GM12878 (cell line): ENCODE results near the gene ID3. TPM values are rescaled to one million over a fixed set of nuclear protein-coding genes. Genes with fewer than 3 reads are reported as not detected.

Experiments
- ATAC-seq: fragments of 200-7000 bp; cut with Tn5 transposase; 3 replicates; pipeline ENCODE4 v1.9.1; 2020; ENCODE audit warnings: mild to moderate bottlenecking, moderate library complexity
- BruUV-seq: library from RNA; stranded (reverse); fragments of 400-500 nt; replicated peaks from 2 replicates; lab custom pipeline; 2021; lab: Mats Ljungman, UMichigan
- CTCF ChIA-PET: fragments of 300-600 bp; sonication (Branson Sonifier 250); formaldehyde crosslinking; extraction: SDS; loops from one replicate; lab custom pipeline; 2021; ENCODE audit warnings: inconsistent platforms; lab: Yijun Ruan, JAX
- POLR2A ChIA-PET: fragments of 350-600 bp; formaldehyde crosslinking; extraction: SDS; loops from one replicate; lab custom pipeline; 2021; ENCODE audit warnings: inconsistent platforms; lab: Charles Lee
- RAD21 ChIA-PET: fragments of 300-600 bp; sonication (Branson Sonifier 250); formaldehyde crosslinking; loops from one replicate; lab custom pipeline; 2023; ENCODE audit warnings: antibody characterized with exemption; ENCODE audit not compliant: unreplicated experiment; lab: Charles Lee
- SMC1A ChIA-PET: fragments of 300-600 bp; sonication (Branson Sonifier 250); formaldehyde crosslinking; loops from one replicate; lab custom pipeline; 2023; ENCODE audit not compliant: unreplicated experiment, uncharacterized antibody; lab: Charles Lee
- DNase-seq: peaks from one replicate; pipeline ENCODE4 v3.0.0-alpha.2; 2011; ENCODE audit warnings: low read depth, low spot score
- FAIRE-seq: peaks from 3 replicates; lab custom pipeline; 2011; peaks lifted over from hg19 to GRCh38; lab: Jason Lieb, UNC
- H2AFZ ChIP-seq: 2 replicates; pipeline ENCODE4 v1.6.0; 2011; ENCODE audit warnings: low read depth, low read length, control low read depth; ENCODE audit not compliant: control insufficient read depth
- H3K27ac ChIP-seq: 2 replicates; pipeline ENCODE4 v1.5.1; 2011; ENCODE audit warnings: control low read depth; ENCODE audit not compliant: control insufficient read depth, insufficient read depth
- H3K27me3 ChIP-seq, 2 experiments: replicated peaks in 1 of 2; 2 replicates each; pipeline versions ENCODE4 v1.6.0 to v1.6.1; 2011; ENCODE audit warnings: low read length in 1 of 2; ENCODE audit not compliant: control insufficient read depth in 2 of 2, insufficient read depth in 2 of 2
- H3K36me3 ChIP-seq, 2 experiments: 2 replicates each; pipeline ENCODE4 v1.5.1; 2011; ENCODE audit warnings: low read length in 1 of 2; ENCODE audit not compliant: control insufficient read depth in 2 of 2, insufficient read depth in 2 of 2
- H3K4me1 ChIP-seq: 2 replicates; pipeline ENCODE4 v1.6.1; 2011; ENCODE audit warnings: mild to moderate bottlenecking, low read length, moderate library complexity, mixed read lengths; ENCODE audit not compliant: control insufficient read depth, insufficient read depth
- H3K4me2 ChIP-seq: 2 replicates; pipeline ENCODE4 v1.6.0; 2011; ENCODE audit warnings: control low read depth; ENCODE audit not compliant: control insufficient read depth, insufficient read depth
- H3K4me3 ChIP-seq: fragments of 200-600 bp; sonication (generic); 2 replicates; pipeline ENCODE4 v1.5.1; 2016
- H3K79me2 ChIP-seq: 2 replicates; pipeline ENCODE4 v1.6.0; 2011; ENCODE audit warnings: low read length; ENCODE audit not compliant: control insufficient read depth, insufficient read depth
- H3K9ac ChIP-seq: 2 replicates; pipeline ENCODE4 v1.8.0; 2011; ENCODE audit warnings: low read length, control low read depth, mixed read lengths; ENCODE audit not compliant: control insufficient read depth, insufficient read depth
- H3K9me3 ChIP-seq: replicated peaks from 3 replicates; pipeline ENCODE4 v1.5.1; 2011; ENCODE audit warnings: mild to moderate bottlenecking, low read length; ENCODE audit not compliant: control insufficient read depth, insufficient read depth
- H4K20me1 ChIP-seq: 2 replicates; pipeline ENCODE4 v1.6.0; 2011; ENCODE audit not compliant: control insufficient read depth, insufficient read depth
- BHLHE40 ChIP-seq, 2 experiments: fragments of 450-650 bp in 1 of 2; IDR thresholded peaks; 2 replicates each; pipeline ENCODE4 v1.6.1; 2011 to 2017; ENCODE audit warnings: low read depth in 2 of 2, borderline replicate concordance in 1 of 2, improper control_type of control experiment in 1 of 2, low read length in 1 of 2, mild to moderate bottlenecking in 1 of 2
- MTA2 ChIP-seq: fragments of 450-650 bp; IDR thresholded peaks from 2 replicates; pipeline ENCODE4 v1.6.1; 2016; ENCODE audit warnings: low read depth, mild to moderate bottlenecking, moderate library complexity
- SREBF1 ChIP-seq: IDR thresholded peaks from 2 replicates; pipeline ENCODE4 v1.6.1; 2012; ENCODE audit warnings: mild to moderate bottlenecking, low read length
- WRNIP1 ChIP-seq: IDR thresholded peaks from 2 replicates; pipeline ENCODE4 v1.6.1; 2011; ENCODE audit warnings: low read depth, low read length, improper control_type of control experiment, borderline replicate concordance
- ZNF217 ChIP-seq: fragments of 450-650 bp; IDR thresholded peaks from 2 replicates; pipeline ENCODE4 v1.6.1; 2017; ENCODE audit warnings: antibody characterized with exemption, mild to moderate bottlenecking
- WGBS: methylation state at CpG from one replicate; pipeline ENCODE4 v1.1.6; 2016; ENCODE audit warnings: low lambda C conversion rate; ENCODE audit not compliant: insufficient replicate concordance, insufficient coverage; ENCODE audit errors: missing lambda C conversion rate; 5-methylcytosine and 5-hydroxymethylcytosine counted together
- in situ Hi-C: fragments of 300-500 bp; cut with MboI; formaldehyde crosslinking; loops from 9 replicates; pipeline ENCODE4 v1.14.3; 2018; ENCODE audit warnings: mixed read lengths
- intact Hi-C: fragments of 100-400 bp; cut with micrococcal nuclease; formaldehyde crosslinking; loops from one replicate; pipeline ENCODE4 v1.14.2; 2022; ENCODE audit not compliant: unreplicated experiment
- polyA plus RNA-seq, 11 experiments: library from polyadenylated mRNA; depleted of rRNA in 4 of 11; unstranded in 6 of 11; stranded (reverse) in 5 of 11; fragments of >200 nt; fragmentation: Nextera tagmentation in 4 of 11; fragmentation: Illumina TruSeq in 1 of 11; extraction: Ambion mirVana in 4 of 11; extraction: Trizol in 1 of 11; gene quantifications; 1 replicate in 1 of 11; 2 replicates in 10 of 11; pipeline versions ENCODE4 v1.2.1 to v1.2.3, GENCODE V29; 2011 to 2016; ENCODE audit warnings: inconsistent platforms in 2 of 11, missing spikeins in 2 of 11, low read depth in 1 of 11
- total RNA-seq, 4 experiments: library from RNA; depleted of rRNA in 3 of 4; stranded (reverse); fragments of >200 nt in 3 of 4; fragmentation: Illumina TruSeq in 1 of 4; extraction: Trizol in 1 of 4; gene quantifications; 2 replicates each; pipeline versions ENCODE4 v1.2.1 to v1.2.3, GENCODE V29; 2013 to 2021

Gene ID3
- total and polyA plus RNA-seq, 10 of the 15 experiments (the other 5 are each of a cell fraction or from before 2014, with no cell fraction given) = 42.7 to 475 (median 207) TPM

DNA sequence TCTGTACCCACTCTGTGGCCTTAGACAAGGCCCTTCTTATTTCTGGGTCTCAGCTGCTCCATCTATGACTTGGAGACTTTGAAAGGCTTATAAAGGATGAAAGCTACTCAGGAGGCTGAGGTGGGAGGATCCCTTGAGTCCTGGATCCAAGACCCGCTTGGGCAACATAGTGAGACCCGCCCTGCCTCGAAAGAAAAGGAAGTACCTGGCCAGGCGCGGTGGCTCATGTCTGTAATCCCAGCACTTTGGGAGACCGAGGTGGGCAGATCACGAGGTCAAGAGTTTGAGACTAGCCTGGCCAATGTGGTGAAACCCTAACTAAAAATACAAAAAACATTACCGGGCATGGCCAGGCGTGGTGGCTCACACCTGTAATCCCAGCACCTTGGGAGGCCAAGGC lies 13.4 kb downstream of the ID3 start:
- Histone ChIP-seq H3K9ac (no peak overlapping the region), H2AFZ (no peak overlapping the region), H3K9me3 (no peaks in the 10 kb centered on the region), H4K20me1 (no peaks in the 10 kb centered on the region), H3K4me2 (no peak overlapping the region), H3K4me3 (no peak overlapping the region), H3K4me1 (peaks cover 14% of the 10 kb centered on the region), H3K79me2 (no peaks in the 10 kb centered on the region), H3K27me3 (no peaks in the 10 kb centered on the region), H3K36me3 (no peaks in the 10 kb centered on the region), H3K27ac (no peak overlapping the region)
- ChIA-PET POLR2A (interaction anchor here (0.5 to 2.7 kb wide), 7 partner anchors 11 to 147 kb away, joined by 3 to 10 read pairs (median 4); no protein-coding TSS in a partner anchor), SMC1A (interaction anchor here (0.7 to 17.8 kb wide), 21 partner anchors 9 to 201 kb away, joined by 3 to 584 read pairs (median 7); partner anchors contain the start of genes E2F2 and ID3), CTCF (interaction anchor here (0.6 to 28.3 kb wide), 24 partner anchors 9 to 371 kb away, joined by 3 to 959 read pairs (median 6); partner anchors contain the start of genes E2F2, ID3 and RPL11), RAD21 (interaction anchor here (1.3 to 21.6 kb wide), 10 partner anchors 9 to 206 kb away, joined by 3 to 561 read pairs (median 6); no protein-coding TSS in a partner anchor)
- ATAC-seq = no peak
- FAIRE-seq = no peak
- TF ChIP-seq SREBF1 (no peak), MTA2 (no peak), ZNF217 (no peak), WRNIP1 (no peak), BHLHE40 (IDR thresholded peaks at IDR 0.05; ENCODE audit: borderline replicate concordance in 1 of 2, low read depth in 2 of 2, low read length in 1 of 2) (no peak)
- no peak for DNase-seq
- intact Hi-C loops = loop anchor here (2.0 kb wide), 1 partner anchor 205 kb away; no protein-coding TSS in a partner anchor
- 69% methylated on average over 9 of the region's 9 CpGs for WGBS
- no TSS peak for BruUV-seq
- in situ Hi-C loops = loop anchor here (5.0 kb wide), 2 partner anchors 91 to 206 kb away; no protein-coding TSS in a partner anchor
